DOHH2 (cell line): ENCODE measurements around the gene LYPD5.

ENCODE experiments used
- H3F3A ChIP-seq: fragments of 200-600 bp; sonication (generic), shearing (Covaris generic); 2 replicates; pipeline ENCODE4 v1.6.0; 2016; ENCODE audit warnings: antibody characterized with exemption, mild to moderate bottlenecking; ENCODE audit not compliant: control insufficient read depth, insufficient read depth
- H3K27ac ChIP-seq: fragments of 200-600 bp; sonication (generic); 2 replicates; pipeline ENCODE4 v1.5.1; 2014; ENCODE audit warnings: low read depth, mild to moderate bottlenecking, low read length, moderate library complexity
- H3K27me3 ChIP-seq: fragments of 200-600 bp; sonication (generic); 2 replicates; pipeline ENCODE4 v1.6.1; 2014; ENCODE audit warnings: mild to moderate bottlenecking, low read length, mixed read lengths; ENCODE audit not compliant: control insufficient read depth
- H3K36me3 ChIP-seq: fragments of 200-600 bp; sonication (generic); 2 replicates; pipeline ENCODE4 v1.6.1; 2014; ENCODE audit warnings: mild to moderate bottlenecking, low read length, moderate library complexity, mixed read lengths; ENCODE audit not compliant: control insufficient read depth
- H3K4me1 ChIP-seq: fragments of 200-600 bp; sonication (generic); 2 replicates; pipeline ENCODE4 v1.6.1; 2014; ENCODE audit warnings: mild to moderate bottlenecking, low read length, mixed read lengths; ENCODE audit not compliant: control insufficient read depth
- H3K4me2 ChIP-seq: fragments of 200-600 bp; sonication (generic); 2 replicates; pipeline ENCODE4 v1.6.0; 2014; ENCODE audit warnings: mild to moderate bottlenecking, low read length, moderate library complexity
- H3K4me3 ChIP-seq: fragments of 200-600 bp; sonication (generic); 2 replicates; pipeline ENCODE4 v1.5.1; 2014; ENCODE audit warnings: mild to moderate bottlenecking, low read length, mixed read lengths
- H3K79me2 ChIP-seq: fragments of 200-600 bp; sonication (generic); 2 replicates; pipeline ENCODE4 v1.6.1; 2014; ENCODE audit warnings: mild to moderate bottlenecking, low read length, mixed read lengths; ENCODE audit not compliant: control insufficient read depth
- H3K9me2 ChIP-seq: fragments of 200-600 bp; sonication (generic); replicated peaks from 2 replicates; pipeline ENCODE4 v1.6.1; 2014; ENCODE audit warnings: mild to moderate bottlenecking, low read length, mixed read lengths; ENCODE audit not compliant: control insufficient read depth
- H3K9me3 ChIP-seq: fragments of 200-600 bp; sonication (generic); 2 replicates; pipeline ENCODE4 v1.6.1; 2014; ENCODE audit warnings: antibody characterized with exemption, low read length, mixed read lengths; ENCODE audit not compliant: control insufficient read depth, insufficient read depth
- H4K20me1 ChIP-seq: fragments of 200-600 bp; sonication (generic); 2 replicates; pipeline ENCODE4 v1.6.0; 2014; ENCODE audit warnings: low read depth, mild to moderate bottlenecking, antibody characterized with exemption, low read length, moderate library complexity; ENCODE audit not compliant: control insufficient read depth, insufficient read depth
- CTCF ChIP-seq: fragments of 200-600 bp; sonication (generic); IDR thresholded peaks from one replicate; pipeline ENCODE4 v1.5.1; 2014; ENCODE audit warnings: antibody characterized with exemption, mild to moderate bottlenecking, low read depth, low read length; ENCODE audit not compliant: poor library complexity, severe bottlenecking
- EZH2phosphoT487 ChIP-seq: fragments of 200-600 bp; sonication (generic); IDR thresholded peaks from 2 replicates; pipeline ENCODE4 v1.6.1; 2017; ENCODE audit warnings: borderline replicate concordance, mild to moderate bottlenecking, antibody characterized with exemption, low read length, moderate library complexity, mixed read lengths

The LYPD5 gene

GRCh38 chr19:43749152-43749551, 53.1 kb downstream of the LYPD5 start:
- peak overlapping the region; percentile 22; the same call in 1 of the 2 replicates for H3K27ac ChIP-seq
- no peaks in the 10 kb centered on the region for H4K20me1 ChIP-seq
- peaks cover 15% of the 10 kb centered on the region for H3F3A ChIP-seq
- no peak for TF ChIP-seq CTCF
- TF ChIP-seq EZH2phosphoT487, result no peak
- peaks cover 33% of the 10 kb centered on the region for H3K79me2 ChIP-seq
- H3K4me1 ChIP-seq, result peaks cover 62% of the 10 kb centered on the region
- no peaks in the 10 kb centered on the region for H3K9me3 ChIP-seq
- H3K9me2 ChIP-seq, result no peaks in the 10 kb centered on the region
- H3K36me3 ChIP-seq, result peaks cover 74% of the 10 kb centered on the region
- peak overlapping the region; percentile 43 for H3K4me2 ChIP-seq
- H3K27me3 ChIP-seq, result no peaks in the 10 kb centered on the region
- peak overlapping the region; percentile 8; the same call in 1 of the 2 replicates for H3K4me3 ChIP-seq

GRCh38 chr19:43748685-43749084, 53.6 kb downstream of the LYPD5 start:
- Histone ChIP-seq H3K27me3 (no peaks in the 10 kb centered on the region), H3K4me2 (peak overlapping the region; percentile 43), H3K36me3 (peaks cover 76% of the 10 kb centered on the region), H3K4me1 (peaks cover 59% of the 10 kb centered on the region), H3F3A (peaks cover 11% of the 10 kb centered on the region), H3K27ac (peak overlapping the region; percentile 22), H3K9me3 (no peaks in the 10 kb centered on the region), H3K79me2 (peaks cover 28% of the 10 kb centered on the region), H3K9me2 (no peaks in the 10 kb centered on the region), H3K4me3 (peak overlapping the region; percentile 8; the same call in 1 of the 2 replicates), H4K20me1 (no peaks in the 10 kb centered on the region)
- TF ChIP-seq CTCF, result no peak
- no peak for TF ChIP-seq EZH2phosphoT487

GRCh38 chr19:43748205-43748594, 54.0 kb downstream of the LYPD5 start:
- Histone ChIP-seq H3F3A (peaks cover 10% of the 10 kb centered on the region), H3K79me2 (peaks cover 23% of the 10 kb centered on the region)

More at GRCh38 chr19:43748205-43748594, 54.0 kb downstream of the LYPD5 start:
- H3K9me3 ChIP-seq, result no peaks in the 10 kb centered on the region
- H3K36me3 ChIP-seq, result peaks cover 81% of the 10 kb centered on the region
- no peaks in the 10 kb centered on the region for H3K9me2 ChIP-seq
- H3K4me1 ChIP-seq, result peaks cover 55% of the 10 kb centered on the region
- H3K27me3 ChIP-seq, result no peaks in the 10 kb centered on the region
- H3K27ac ChIP-seq, result peak overlapping the region; percentile 22
- peak overlapping the region; percentile 8; the same call in 1 of the 2 replicates for H3K4me3 ChIP-seq
- TF ChIP-seq CTCF (no peak), EZH2phosphoT487 (no peak)
- H4K20me1 ChIP-seq, result no peaks in the 10 kb centered on the region
- H3K4me2 ChIP-seq, result peak overlapping the region; percentile 43
